Liver (tissue), 9 donors: ENCODE measurements around the gene UHMK1. TPM values are rescaled to one million over a fixed set of nuclear protein-coding genes. Genes with fewer than 3 reads are reported as not detected.

Source experiments
- DNase-seq: peaks from one replicate; pipeline ENCODE4 v3.0.0-alpha.2; 2017; ENCODE audit warnings: low spot score
- H3K27ac ChIP-seq, 2 donors: one replicate each; pipeline ENCODE4 v1.7.0; 2013; ENCODE audit warnings: inconsistent platforms in 2 of 2, low read length in 2 of 2, control low read depth in 1 of 2, low read depth in 1 of 2, mild to moderate bottlenecking in 1 of 2
- H3K27me3 ChIP-seq, 4 donors: one replicate each; pipeline versions ENCODE4 v1.6.1 to v1.7.0; 2013; ENCODE audit warnings: low read length in 3 of 4, inconsistent platforms in 1 of 4, mild to moderate bottlenecking in 1 of 4, moderate library complexity in 1 of 4; ENCODE audit not compliant: control insufficient read depth in 4 of 4, insufficient read depth in 4 of 4
- H3K36me3 ChIP-seq, 4 donors: one replicate each; pipeline versions ENCODE4 v1.6.1 to v1.7.0; 2013; ENCODE audit warnings: low read length in 3 of 4, mild to moderate bottlenecking in 3 of 4, low read depth in 1 of 4, moderate library complexity in 1 of 4; ENCODE audit not compliant: control insufficient read depth in 4 of 4, insufficient read depth in 3 of 4
- H3K4me1 ChIP-seq, 4 donors: one replicate each; pipeline versions ENCODE4 v1.6.1 to v1.7.0; 2013; ENCODE audit warnings: low read length in 3 of 4, mild to moderate bottlenecking in 3 of 4, moderate library complexity in 1 of 4; ENCODE audit not compliant: control insufficient read depth in 4 of 4, insufficient read depth in 4 of 4
- H3K4me3 ChIP-seq, 3 donors: one replicate each; pipeline versions ENCODE4 v1.6.1 to v1.7.0; 2013; ENCODE audit warnings: low read length in 3 of 3, control low read depth in 1 of 3, low read depth in 1 of 3, mild to moderate bottlenecking in 1 of 3
- H3K9ac ChIP-seq, 2 donors: one replicate each; pipeline ENCODE4 v1.7.0; 2013; ENCODE audit warnings: low read length in 2 of 2, mild to moderate bottlenecking in 2 of 2, moderate library complexity in 2 of 2, control low read depth in 1 of 2, low read depth in 1 of 2
- H3K9me3 ChIP-seq, 4 donors: one replicate each; pipeline versions ENCODE4 v1.6.1 to v1.7.0; 2013; ENCODE audit warnings: low read length in 3 of 4; ENCODE audit not compliant: control insufficient read depth in 4 of 4
- ATF3 ChIP-seq: IDR thresholded peaks from 2 replicates; pipeline ENCODE4 v1.6.1; 2016; ENCODE audit warnings: antibody characterized with exemption
- CTCF ChIP-seq: fragments of 150-350 bp; IDR thresholded peaks from 2 replicates; pipeline ENCODE4 v1.5.1; 2017; ENCODE audit warnings: improper control_type of control experiment, low read depth, low read length; ENCODE audit not compliant: missing input control
- EGR1 ChIP-seq, 2 donors: IDR thresholded peaks; 2 replicates each; pipeline ENCODE4 v1.6.1; 2016 to 2018; ENCODE audit warnings: antibody characterized with exemption in 2 of 2, low read depth in 2 of 2
- FOXA1 ChIP-seq: IDR thresholded peaks from 2 replicates; pipeline ENCODE4 v1.6.1; 2016; ENCODE audit warnings: antibody characterized with exemption
- FOXA2 ChIP-seq: IDR thresholded peaks from 2 replicates; pipeline ENCODE4 v1.6.1; 2016; ENCODE audit warnings: antibody characterized with exemption
- GABPA ChIP-seq, 2 donors: IDR thresholded peaks in 1 of 2; conservative IDR thresholded peaks in 1 of 2; 2 replicates each; pipeline ENCODE4 v1.6.1; 2016; ENCODE audit warnings: antibody characterized with exemption in 2 of 2, mild to moderate bottlenecking in 1 of 2, moderate library complexity in 1 of 2
- HNF4A ChIP-seq, 2 donors: conservative IDR thresholded peaks; 2 replicates each; pipeline ENCODE4 v1.6.1; 2016; ENCODE audit warnings: antibody characterized with exemption in 2 of 2, mild to moderate bottlenecking in 2 of 2
- HNF4G ChIP-seq: IDR thresholded peaks from 2 replicates; pipeline ENCODE4 v1.6.1; 2016; ENCODE audit warnings: antibody characterized with exemption
- JUND ChIP-seq, 2 donors: IDR thresholded peaks; 2 replicates each; pipeline ENCODE4 v1.6.1; 2016; ENCODE audit warnings: antibody characterized with exemption in 2 of 2
- MAX ChIP-seq: IDR thresholded peaks from 2 replicates; pipeline ENCODE4 v1.6.1; 2016; ENCODE audit warnings: antibody characterized with exemption
- NR2F2 ChIP-seq: IDR thresholded peaks from 2 replicates; pipeline ENCODE4 v1.6.1; 2016; ENCODE audit warnings: antibody characterized with exemption
- RAD21 ChIP-seq, 2 donors: IDR thresholded peaks; 2 replicates each; pipeline ENCODE4 v1.6.1; 2016; ENCODE audit warnings: antibody characterized with exemption in 2 of 2, mild to moderate bottlenecking in 2 of 2
- REST ChIP-seq: IDR thresholded peaks from 2 replicates; pipeline ENCODE4 v1.6.1; 2016; ENCODE audit warnings: antibody characterized with exemption, mild to moderate bottlenecking
- RXRA ChIP-seq, 2 donors: IDR thresholded peaks; 2 replicates each; pipeline ENCODE4 v1.6.1; 2017 to 2018; ENCODE audit warnings: antibody characterized with exemption in 2 of 2, mild to moderate bottlenecking in 1 of 2
- SP1 ChIP-seq: IDR thresholded peaks from 2 replicates; pipeline ENCODE4 v1.6.1; 2018; ENCODE audit warnings: antibody characterized with exemption, mild to moderate bottlenecking
- TAF1 ChIP-seq: conservative IDR thresholded peaks from 2 replicates; pipeline ENCODE4 v1.6.1; 2016; ENCODE audit warnings: antibody characterized with exemption, mild to moderate bottlenecking
- YY1 ChIP-seq: IDR thresholded peaks from 2 replicates; pipeline ENCODE4 v1.6.1; 2016; ENCODE audit warnings: antibody characterized with exemption, mild to moderate bottlenecking
- ZBTB33 ChIP-seq: IDR thresholded peaks from 2 replicates; pipeline ENCODE4 v1.6.1; 2016; ENCODE audit warnings: antibody characterized with exemption
- WGBS: extraction: QIAGEN DNeasy Blood & Tissue Kit; methylation state at CpG from one replicate; pipeline ENCODE4 v1.1.7; 2013; 5-methylcytosine and 5-hydroxymethylcytosine counted together
- polyA plus RNA-seq, 2 donors: library from polyadenylated mRNA; stranded (reverse) in 1 of 2; unstranded in 1 of 2; fragments of 200-250 nt in 1 of 2; fragments of >200 nt in 1 of 2; fragmentation: Nextera tagmentation in 1 of 2; extraction: Ambion mirVana in 1 of 2; gene quantifications; one replicate each; pipeline versions ENCODE4 v1.2.1 to v1.2.3, GENCODE V29; 2013 to 2015
- total RNA-seq, 2 donors: library from RNA; depleted of rRNA; stranded (reverse); fragments of >200 nt; gene quantifications; one replicate each; pipeline ENCODE4 v1.2.3, GENCODE V29; 2014
- donor health status: healthy.
- donor health status: healthy.
- donor health status: healthy.
- donor health status: healthy.
- donor health status: healthy.

The UHMK1 gene
- total and polyA plus RNA-seq, 4 donors, result 15.8 to 64.3 (median 36.9) TPM

- Histone ChIP-seq H3K36me3 (peaks cover 14 to 41% (median 30%) of the 10 kb centered on the region in 4 donors), H3K4me3 (no peak overlapping the region), H3K4me1 (peaks cover 2 to 22% (median 15%) of the 10 kb centered on the region in 4 donors), H3K27me3 (no peaks in the 10 kb centered on the region), H3K9me3 (no peaks in the 10 kb centered on the region), H3K27ac (no peak overlapping the region), H3K9ac (no peak overlapping the region)
- TF ChIP-seq RAD21 (IDR thresholded peaks at IDR 0.05), result no peak
- TF ChIP-seq YY1, result no peak
- TF ChIP-seq ZBTB33, result no peak
- TF ChIP-seq TAF1, result no peak
- no peak for TF ChIP-seq JUND (IDR thresholded peaks at IDR 0.05)
- no peak for TF ChIP-seq REST
- no peak for TF ChIP-seq NR2F2
- TF ChIP-seq SP1, result no peak
- no peak for TF ChIP-seq CTCF
- TF ChIP-seq HNF4A (conservative IDR thresholded peaks at IDR 0.05), result no peak
- TF ChIP-seq FOXA1, result no peak
- no peak for TF ChIP-seq EGR1 (IDR thresholded peaks at IDR 0.05; ENCODE audit: low read depth in 2 of 2)
- TF ChIP-seq MAX, result no peak
- no peak for TF ChIP-seq GABPA (IDR thresholded peaks at IDR 0.05 in 1 of 2, conservative IDR thresholded peaks at IDR 0.05 in 1 of 2)
- TF ChIP-seq FOXA2, result no peak
- TF ChIP-seq HNF4G, result no peak
- TF ChIP-seq RXRA (IDR thresholded peaks at IDR 0.05), result no peak
- DNase-seq, result no peak
Measured at GRCh38 chr1:162502077-162502476, 4.5 kb downstream of the UHMK1 start.

GRCh38 chr1:162502928-162503327 lies 5.3 kb downstream of the UHMK1 start:
- Histone ChIP-seq H3K9me3 (no peaks in the 10 kb centered on the region), H3K27ac (no peak overlapping the region), H3K36me3 (peaks cover 16 to 41% (median 31%) of the 10 kb centered on the region in 4 donors), H3K27me3 (no peaks in the 10 kb centered on the region), H3K9ac (no peak overlapping the region), H3K4me3 (no peak overlapping the region), H3K4me1 (peaks cover 2 to 19% (median 15%) of the 10 kb centered on the region in 4 donors)
- DNase-seq, result no peak
- WGBS, result 97% methylated on average over 5 of the region's 5 CpGs
- TF ChIP-seq JUND (IDR thresholded peaks at IDR 0.05) (no peak), EGR1 (IDR thresholded peaks at IDR 0.05; ENCODE audit: low read depth in 2 of 2) (no peak), HNF4G (no peak), FOXA2 (no peak), TAF1 (no peak), NR2F2 (no peak), RAD21 (IDR thresholded peaks at IDR 0.05) (no peak), REST (no peak), RXRA (IDR thresholded peaks at IDR 0.05) (no peak), SP1 (no peak), HNF4A (conservative IDR thresholded peaks at IDR 0.05) (no peak), ATF3 (no peak), FOXA1 (no peak), CTCF (no peak)
